CD4-positive, alpha-beta T cell treated with Interleukin-12 subunit alpha and Interleukin-12 subunit beta, for 1 hour (primary cell): Measurements from ENCODE around the gene PSMD13.
"Not testable (repeated sequence)": the region's sequence is repeated elsewhere in the genome, so short reads cannot be mapped to it uniquely, and the experiment has no call there.

Source experiments
- DNase-seq: peaks from one replicate; pipeline ENCODE4 v3.0.0-alpha.2; 2020

The PSMD13 gene

GRCh38 chr11:220641-221215, 16.0 kb upstream of the PSMD13 start:
- not testable (repeated sequence) for DNase-seq

DNA sequence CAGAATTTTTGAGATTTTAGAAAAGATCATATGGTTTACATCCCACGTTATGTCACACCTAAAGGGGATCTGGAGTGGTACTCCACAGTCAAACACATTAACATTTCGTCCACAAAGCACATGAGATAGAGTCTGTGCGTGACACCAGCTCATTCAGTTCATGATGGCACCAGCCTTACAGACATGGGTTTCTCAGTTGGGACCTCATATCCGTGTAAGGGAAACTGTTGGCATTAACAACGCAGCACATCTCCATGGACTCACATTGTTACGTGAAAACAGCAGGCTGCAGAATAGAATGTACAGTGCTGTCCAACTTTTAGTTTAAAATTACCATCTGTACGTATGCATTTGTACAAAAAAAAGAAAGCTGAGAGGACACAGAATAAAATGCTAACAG, 15.2 kb upstream of the PSMD13 start:
- no peak for DNase-seq

DNA sequence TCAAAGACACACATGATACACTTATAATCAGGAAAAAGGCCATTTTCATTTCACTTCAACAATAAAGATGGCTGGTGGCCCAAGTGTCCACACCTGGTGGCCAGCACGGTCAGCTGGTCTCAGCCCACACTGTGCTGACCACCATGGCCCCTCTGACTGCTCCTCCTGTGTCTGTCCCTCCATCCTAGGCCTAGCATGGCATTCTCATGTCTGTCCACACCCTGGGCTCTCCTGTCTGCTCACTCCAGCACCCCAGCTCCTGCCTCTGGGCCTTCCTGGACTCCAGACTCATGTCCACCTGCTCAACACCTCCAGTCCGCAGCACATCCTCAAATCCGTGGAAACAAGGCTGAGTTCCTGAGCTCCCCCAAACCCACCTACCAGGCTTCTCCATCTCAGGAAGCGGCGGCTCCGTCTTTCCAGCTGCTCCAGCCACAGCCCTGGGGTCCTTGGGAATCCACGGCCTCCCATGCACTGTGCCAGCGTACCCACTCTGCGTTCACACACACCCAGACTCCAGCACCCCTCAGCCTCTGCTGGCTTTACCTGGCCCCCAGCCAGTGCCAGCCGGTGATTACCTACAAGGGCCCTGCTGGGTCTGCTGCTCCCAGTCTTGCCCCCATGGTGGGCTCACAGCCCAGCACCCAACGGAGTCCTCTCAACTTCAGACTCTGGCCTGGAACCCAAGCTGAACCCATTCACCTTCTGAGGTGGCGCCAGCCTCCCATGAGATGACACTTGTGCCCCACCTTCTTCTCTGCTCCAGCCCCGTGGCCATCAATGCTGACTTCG, 14.6 kb upstream of the PSMD13 start:
- no peak for DNase-seq

DNA sequence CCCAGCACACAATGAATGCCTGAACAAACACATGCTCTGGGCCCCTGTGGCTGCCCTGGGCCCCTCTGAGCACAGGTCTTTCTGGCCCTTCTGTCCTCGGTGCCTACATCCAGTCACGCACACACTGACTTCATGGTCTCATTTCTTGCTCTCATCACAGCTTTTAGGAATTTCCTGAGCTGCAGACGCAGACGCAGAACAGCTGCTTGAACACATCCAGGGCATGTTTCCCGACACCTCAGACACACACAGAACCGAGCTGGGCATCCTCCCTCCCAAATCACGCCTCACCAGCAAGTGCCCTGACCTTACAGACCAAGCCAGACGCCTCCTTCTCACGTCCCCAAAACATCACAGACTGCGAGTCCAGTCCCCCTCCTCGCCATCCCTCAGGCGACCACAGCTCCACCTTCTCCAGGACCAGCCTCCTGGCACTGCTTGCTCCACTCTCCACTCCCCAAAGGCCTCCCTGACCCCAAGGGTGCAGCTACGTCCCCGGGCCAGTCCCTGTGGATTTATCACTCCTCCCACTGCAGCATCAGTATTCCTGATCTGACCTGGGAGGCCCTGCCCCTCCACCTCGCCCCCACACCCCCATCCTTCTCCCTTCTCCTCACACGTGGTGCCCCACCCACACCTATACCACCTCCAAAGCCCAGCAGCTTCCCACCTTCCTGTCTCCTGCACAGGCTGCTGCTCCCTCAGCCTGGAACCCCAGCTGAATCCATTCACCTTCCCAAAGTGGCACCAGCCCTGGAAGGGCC, 13.6 kb upstream of the PSMD13 start:
- no peak for DNase-seq

DNA sequence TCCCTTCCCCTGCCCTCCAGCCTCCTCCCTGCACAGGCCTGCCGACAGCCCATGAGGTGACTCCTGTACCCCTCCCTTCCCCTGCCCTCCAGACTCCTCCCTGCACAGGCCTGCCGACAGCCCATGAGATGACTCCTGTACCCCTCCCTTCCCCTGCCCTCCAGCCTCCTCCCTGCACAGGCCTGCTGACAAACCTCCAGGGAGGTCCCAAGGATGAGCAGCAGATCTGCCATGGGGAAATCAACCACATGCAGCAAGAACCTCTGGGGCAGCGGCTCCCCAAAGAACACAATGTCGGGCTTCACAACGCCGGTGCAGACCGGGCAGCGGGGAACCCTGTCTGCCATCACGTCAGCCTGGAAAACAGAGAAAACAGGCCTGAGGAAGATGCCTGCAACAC, 12.9 kb upstream of the PSMD13 start:
- DNase-seq = no peak

DNA sequence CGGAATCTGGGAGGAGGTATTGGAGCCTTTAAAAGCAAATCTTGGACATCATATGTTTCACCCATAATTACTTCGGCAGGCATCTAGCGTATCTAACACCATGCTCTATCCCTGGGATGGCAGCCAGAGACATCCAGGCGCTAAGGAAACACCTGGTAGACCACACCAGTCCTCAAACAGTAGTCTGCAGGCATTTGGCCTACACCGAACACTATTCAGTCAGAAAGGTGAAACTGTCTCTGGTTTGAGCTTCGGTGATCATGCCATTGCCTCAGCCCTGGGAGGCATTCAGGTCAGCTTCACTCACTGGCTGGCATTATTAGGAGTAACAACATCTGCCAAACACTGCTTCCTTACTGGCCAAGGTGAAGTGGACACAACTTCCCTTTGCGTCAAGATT, 12.4 kb upstream of the PSMD13 start:
- DNase-seq = no peak

DNA sequence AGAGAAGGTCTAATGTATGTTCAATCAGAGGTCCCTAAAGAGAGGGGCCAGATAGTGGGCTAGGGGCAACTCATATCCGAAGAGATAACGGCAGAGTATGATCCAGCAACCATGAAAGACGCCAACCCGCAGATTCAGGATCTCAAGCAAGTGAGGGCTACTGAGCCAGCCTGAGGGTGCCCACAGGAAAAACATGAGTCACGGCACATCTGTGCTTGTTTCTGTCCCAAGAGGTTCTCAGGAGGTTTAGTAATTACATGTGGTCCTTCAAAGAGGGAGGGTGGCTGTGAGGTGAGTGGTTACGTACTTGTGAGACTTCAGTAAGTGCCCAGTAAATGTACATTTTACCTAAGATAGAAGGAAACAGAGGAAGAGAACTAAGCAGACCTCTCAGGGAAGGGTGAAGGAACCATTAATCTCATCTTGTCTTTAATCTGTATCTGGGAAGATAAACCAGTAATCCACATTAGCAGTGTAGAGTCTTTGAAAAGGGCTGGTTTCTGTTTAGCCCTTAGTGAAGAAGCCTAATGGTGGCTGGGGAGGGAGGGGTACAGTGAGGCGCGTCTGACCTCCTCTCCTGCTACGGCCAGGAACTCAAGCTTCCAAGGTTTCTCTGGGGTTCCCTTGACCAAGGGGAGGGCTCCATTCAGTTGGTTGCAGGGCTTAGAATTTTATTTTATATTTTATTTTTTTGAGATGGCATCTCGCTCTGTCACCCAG, 10.9 kb upstream of the PSMD13 start:
- no peak for DNase-seq

GRCh38 chr11:227824-228379, 8.9 kb upstream of the PSMD13 start:
- no peak for DNase-seq

DNA sequence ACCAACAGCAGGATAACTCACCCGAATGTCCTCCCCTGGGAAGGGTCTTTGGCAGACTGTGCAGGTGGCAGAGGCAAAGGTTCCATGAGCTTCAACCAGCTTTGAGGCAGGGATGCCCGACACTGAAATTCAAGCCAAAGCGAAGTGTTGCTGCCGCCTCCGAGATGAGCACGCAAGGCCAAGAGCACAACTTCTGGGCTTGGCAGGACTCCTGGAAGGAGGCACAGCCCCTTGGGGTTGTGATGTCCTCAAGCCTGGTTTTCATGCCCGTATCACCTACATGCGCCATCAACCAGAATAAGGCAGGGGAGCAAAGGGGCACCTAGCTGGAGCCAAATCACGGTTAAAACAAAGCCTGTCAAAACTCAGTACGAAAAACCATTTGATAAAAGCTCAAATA, 6.3 kb upstream of the PSMD13 start:
- no peak for DNase-seq

DNA sequence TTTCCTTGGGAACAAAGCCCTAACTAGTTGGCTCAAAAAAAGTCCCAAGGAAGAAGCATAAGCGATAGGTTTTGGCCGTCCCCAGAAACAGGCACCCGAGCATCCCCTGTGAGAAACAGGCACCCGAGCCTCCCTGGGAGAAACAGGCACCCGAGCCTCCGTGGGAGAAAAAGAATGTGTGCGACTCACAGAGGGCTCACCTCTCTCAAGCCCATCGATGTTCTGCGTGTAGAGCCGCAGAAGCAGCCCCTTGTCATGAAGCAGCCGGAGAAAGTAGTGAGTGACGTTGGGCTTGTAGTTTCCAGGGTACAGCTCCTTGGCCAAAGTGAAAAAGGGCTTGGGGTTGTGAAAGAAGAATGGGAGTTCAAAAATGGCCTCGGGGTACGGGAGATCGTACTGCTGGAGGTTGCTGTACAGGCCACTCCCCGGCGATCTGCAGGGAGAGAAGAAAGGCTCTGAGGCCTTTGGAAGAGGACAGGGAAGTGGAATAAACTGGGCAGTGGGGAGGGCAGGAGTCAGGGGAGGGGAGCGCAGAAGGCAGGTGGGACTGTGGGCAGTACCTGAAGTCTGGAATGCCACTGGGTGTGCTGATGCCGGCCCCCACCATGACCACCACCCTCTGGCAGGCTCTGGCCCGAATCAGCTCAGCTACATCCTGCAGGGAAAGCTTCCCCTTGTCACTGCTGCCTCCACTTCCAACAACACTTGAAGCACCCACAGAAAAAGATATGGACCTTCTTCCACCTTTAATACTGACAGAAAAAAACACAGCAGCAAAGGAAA, 3.8 kb upstream of the PSMD13 start:
- no peak for DNase-seq

GRCh38 chr11:235180-235579, 1.6 kb upstream of the PSMD13 start:
- no peak for DNase-seq

DNA sequence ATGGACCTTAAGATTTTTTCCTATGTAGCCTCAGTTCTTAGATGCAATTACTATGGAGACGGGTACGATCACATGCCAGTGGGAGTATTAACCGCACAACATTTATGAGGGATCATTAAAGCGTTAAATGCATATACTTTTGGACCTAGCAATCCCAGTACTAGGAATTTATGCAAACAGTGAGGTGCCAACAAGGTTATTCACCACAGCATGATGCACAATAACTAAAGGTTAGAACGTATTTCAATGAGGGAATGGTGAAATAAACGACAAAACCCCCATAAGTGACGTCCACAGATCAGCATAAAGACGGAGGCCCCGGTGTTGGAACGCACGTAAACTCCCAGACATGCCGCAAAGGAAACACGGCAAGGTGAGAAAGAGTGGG, 1.2 kb upstream of the PSMD13 start:
- peak; percentile 63 for DNase-seq

GRCh38 chr11:235997-236773, 591 bp upstream of the PSMD13 start, which contains the start of gene SIRT3:
Gene SIRT3 (minus strand): TSS chr11:236342. CDS start chr11:236328, 14 bp downstream.
- peak; percentile 90 for DNase-seq

DNA sequence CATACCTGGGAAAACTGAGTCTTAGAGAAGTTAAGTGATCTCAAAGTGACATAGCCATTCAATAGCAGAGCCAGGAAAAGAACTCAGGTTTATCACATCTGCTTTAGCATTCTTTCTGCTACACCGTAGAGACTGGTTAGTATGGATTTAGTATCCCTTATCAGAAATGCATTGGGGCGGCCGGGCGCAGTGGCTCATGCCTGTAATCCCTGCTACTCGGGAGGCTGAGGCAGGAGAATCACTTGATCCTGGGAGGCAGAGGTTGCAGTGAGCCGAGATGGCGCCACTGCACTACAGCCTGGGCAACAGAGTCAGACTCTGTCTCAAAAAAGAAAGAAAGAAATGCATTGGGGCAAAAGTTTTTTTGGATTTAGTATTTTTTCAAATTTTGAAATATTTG, 1.6 kb downstream of the PSMD13 start:
- not testable (repeated sequence) for DNase-seq

DNA sequence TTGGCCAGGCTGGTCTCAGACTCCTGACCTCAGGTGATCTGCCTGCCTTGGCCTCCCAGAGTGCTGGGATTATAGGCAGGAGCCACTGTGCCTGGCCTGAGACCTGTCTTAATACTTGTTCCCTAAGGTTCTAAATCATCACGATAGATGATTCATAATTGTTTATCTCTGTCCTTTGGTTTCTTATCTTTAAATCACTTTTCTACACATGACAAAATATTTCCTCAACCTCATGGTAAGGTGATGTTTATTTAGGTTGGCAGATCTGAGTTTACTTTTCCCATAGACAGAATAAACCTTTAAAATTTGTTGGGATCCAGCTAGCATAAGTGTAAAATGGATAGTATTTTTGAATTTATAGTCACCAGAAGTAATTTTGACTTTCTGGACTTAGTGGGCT, 3.5 kb downstream of the PSMD13 start:
- no peak for DNase-seq

DNA sequence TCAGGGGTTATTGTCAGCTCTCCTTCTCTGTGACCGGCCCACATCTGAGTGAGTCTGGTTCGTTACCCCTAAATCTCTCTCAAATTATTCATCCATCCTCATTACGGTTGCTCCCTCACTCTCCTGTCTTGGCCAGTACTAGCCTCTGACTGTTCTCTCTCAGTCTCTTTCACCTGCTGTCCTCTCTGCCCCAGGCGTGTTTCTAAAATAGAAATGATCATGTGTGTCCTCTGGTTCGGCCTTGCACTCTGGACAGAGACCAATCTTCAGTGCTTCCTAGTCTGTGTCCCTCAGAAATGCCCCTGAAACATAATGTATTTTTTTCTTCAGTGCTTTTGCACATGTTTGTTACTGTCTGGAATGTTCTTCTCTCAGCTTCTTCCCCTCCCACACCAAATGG, 4.9 kb downstream of the PSMD13 start:
- DNase-seq = no peak

- DNase-seq = no peak
Measured at GRCh38 chr11:244376-244775, 7.6 kb downstream of the PSMD13 start.

DNA sequence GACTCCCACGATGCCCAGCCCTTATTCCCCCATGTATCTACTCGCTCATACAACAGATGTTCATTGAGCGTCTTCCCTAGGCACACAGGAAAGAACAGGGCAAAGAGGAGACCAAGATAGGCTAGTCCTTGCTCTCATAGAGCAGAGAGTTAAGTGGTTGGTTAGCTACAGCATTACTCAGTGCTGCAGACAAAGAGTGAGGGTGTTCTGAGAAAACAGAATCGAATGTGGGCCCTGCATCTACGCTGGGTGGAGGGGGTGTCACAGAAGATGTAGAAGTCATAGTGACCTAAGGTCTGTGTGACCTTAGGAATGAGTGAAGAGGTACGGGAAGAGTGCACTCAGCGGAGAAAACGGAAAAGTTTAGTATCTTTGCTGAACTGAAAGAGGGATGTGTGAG, 12.3 kb downstream of the PSMD13 start:
- no peak for DNase-seq

GRCh38 chr11:250274-250673, 13.5 kb downstream of the PSMD13 start:
- DNase-seq = no peak

GRCh38 chr11:250740-251299, 14.0 kb downstream of the PSMD13 start:
- peak; percentile 84 for DNase-seq

GRCh38 chr11:251550-251949, 14.8 kb downstream of the PSMD13 start:
- DNase-seq = no peak
